CD14-positive monocyte (primary cell): Measurements from ENCODE around the gene ATP5F1D. TPM values are rescaled to one million over a fixed set of nuclear protein-coding genes. Genes with fewer than 3 reads are reported as not detected.

Experiments
- DNase-seq, 3 donors: peaks; one replicate each; pipeline ENCODE4 v3.0.0-alpha.2; 2011 to 2022
- H2AFZ ChIP-seq: 2 replicates; pipeline ENCODE4 v1.6.0; 2012; ENCODE audit warnings: mild to moderate bottlenecking, low read depth, low read length, inconsistent platforms; ENCODE audit not compliant: insufficient read depth, poor library complexity, severe bottlenecking
- H3K27ac ChIP-seq, 2 donors: 1 replicate in 1 of 2; 2 replicates in 1 of 2; pipeline ENCODE4 v1.5.1; 2012 to 2013; ENCODE audit warnings: low read length in 2 of 2, control low read depth in 1 of 2, inconsistent platforms in 1 of 2, low read depth in 1 of 2, mild to moderate bottlenecking in 1 of 2
- H3K27me3 ChIP-seq, 2 donors: one replicate each; pipeline versions ENCODE4 v1.6.0 to v1.6.1; 2011 to 2013; ENCODE audit warnings: low read length in 2 of 2; ENCODE audit not compliant: control insufficient read depth in 2 of 2, insufficient read depth in 2 of 2
- H3K36me3 ChIP-seq, 2 donors: replicated peaks in 1 of 2; 1 replicate in 1 of 2; 2 replicates in 1 of 2; pipeline versions ENCODE4 v1.5.1 to v1.6.1; 2012 to 2013; ENCODE audit warnings: low read length in 2 of 2, control low read depth in 1 of 2, inconsistent platforms in 1 of 2, mild to moderate bottlenecking in 1 of 2; ENCODE audit not compliant: insufficient read depth in 2 of 2, control insufficient read depth in 1 of 2
- H3K4me1 ChIP-seq, 2 donors: 1 replicate in 1 of 2; 2 replicates in 1 of 2; pipeline versions ENCODE4 v1.5.1 to v1.6.1; 2012 to 2013; ENCODE audit warnings: low read length in 2 of 2, control low read depth in 1 of 2, inconsistent platforms in 1 of 2, mild to moderate bottlenecking in 1 of 2, moderate library complexity in 1 of 2; ENCODE audit not compliant: insufficient read depth in 2 of 2, control insufficient read depth in 1 of 2
- H3K4me2 ChIP-seq: replicated peaks from 2 replicates; pipeline ENCODE3; 2012; ENCODE audit warnings: low read length, moderate library complexity, mild to moderate bottlenecking; ENCODE audit not compliant: poor library complexity, severe bottlenecking; ENCODE audit errors: extremely low read depth
- H3K4me3 ChIP-seq, 3 experiments: fragments of 200-600 bp in 1 of 3; sonication (generic) in 1 of 3; replicated peaks in 1 of 3; 1 replicate in 2 of 3; 2 replicates in 1 of 3; pipeline ENCODE4 v1.5.1; 2011 to 2013; ENCODE audit warnings: low read length in 3 of 3, mild to moderate bottlenecking in 3 of 3, control low read depth in 2 of 3, low read depth in 2 of 3, inconsistent platforms in 1 of 3, moderate library complexity in 1 of 3
- H3K79me2 ChIP-seq: 2 replicates; pipeline ENCODE4 v1.6.0; 2012; ENCODE audit warnings: mild to moderate bottlenecking, control low read depth, inconsistent platforms, low read length, moderate library complexity; ENCODE audit not compliant: insufficient read depth
- H3K9ac ChIP-seq: 2 replicates; pipeline ENCODE4 v1.6.0; 2017; ENCODE audit warnings: low read length, mild to moderate bottlenecking; ENCODE audit not compliant: insufficient read depth, poor library complexity, severe bottlenecking
- H3K9me3 ChIP-seq, 2 donors: replicated peaks in 1 of 2; 1 replicate in 1 of 2; 2 replicates in 1 of 2; pipeline versions ENCODE4 v1.5.1 to v1.6.1; 2012 to 2013; ENCODE audit warnings: low read length in 2 of 2, control low read depth in 1 of 2; ENCODE audit not compliant: control insufficient read depth in 1 of 2, insufficient read depth in 1 of 2
- H4K20me1 ChIP-seq: 2 replicates; pipeline ENCODE4 v1.6.0; 2012; ENCODE audit warnings: mild to moderate bottlenecking, low read length, control low read depth, moderate library complexity; ENCODE audit not compliant: insufficient read depth
- H3K27ac Mint-ChIP-seq, 7 donors: one replicate each; pipeline ENCODE4 v1.8.0; 2020; ENCODE audit warnings: mild to moderate bottlenecking in 7 of 7, mixed read lengths in 7 of 7, moderate library complexity in 6 of 7, inconsistent platforms in 2 of 7
- H3K27me3 Mint-ChIP-seq, 3 donors: one replicate each; pipeline ENCODE4 v1.8.0; 2021 to 2022; ENCODE audit warnings: low read depth in 3 of 3, mild to moderate bottlenecking in 3 of 3, mixed read lengths in 3 of 3, moderate library complexity in 3 of 3, inconsistent platforms in 1 of 3
- H3K36me3 Mint-ChIP-seq, 2 donors: one replicate each; pipeline ENCODE4 v1.8.0; 2020; ENCODE audit warnings: mixed read lengths in 2 of 2, inconsistent platforms in 1 of 2, mild to moderate bottlenecking in 1 of 2
- H3K4me1 Mint-ChIP-seq: one replicate; pipeline ENCODE4 v1.8.0; 2020; ENCODE audit warnings: mild to moderate bottlenecking, mixed read lengths
- H3K4me3 Mint-ChIP-seq, 2 donors: one replicate each; pipeline ENCODE4 v1.8.0; 2020; ENCODE audit warnings: mild to moderate bottlenecking in 2 of 2, mixed read lengths in 2 of 2, moderate library complexity in 1 of 2
- H3K9me3 Mint-ChIP-seq, 7 donors: one replicate each; pipeline ENCODE4 v1.8.0; 2020 to 2022; ENCODE audit warnings: mixed read lengths in 7 of 7, mild to moderate bottlenecking in 6 of 7, moderate library complexity in 6 of 7, inconsistent platforms in 2 of 7
- CTCF ChIP-seq: fragments of 200-600 bp; IDR thresholded peaks from one replicate; pipeline ENCODE4 v1.8.0; 2022; ENCODE audit warnings: antibody characterized with exemption, mild to moderate bottlenecking
- WGBS: methylation state at CpG from one replicate; pipeline ENCODE4 v1.1.5; 2013; ENCODE audit warnings: missing lambda C conversion rate; ENCODE audit not compliant: insufficient coverage; 5-methylcytosine and 5-hydroxymethylcytosine counted together
- intact Hi-C, 2 donors: fragments of 100-400 bp; cut with micrococcal nuclease; formaldehyde crosslinking; loops; one replicate each; pipeline versions ENCODE4 v1.15.0 to v1.15.1; 2023
- polyA plus RNA-seq, 3 donors: library from polyadenylated mRNA; depleted of rRNA in 1 of 3; unstranded in 2 of 3; stranded (reverse) in 1 of 3; fragments of 300-500 nt in 2 of 3; fragments of >200 nt in 1 of 3; fragmentation: Illumina TruSeq in 2 of 3; gene quantifications; 1 replicate in 2 of 3; 2 replicates in 1 of 3; pipeline ENCODE4 v1.2.3, GENCODE V29; 2012 to 2021

Gene ATP5F1D
- polyA plus RNA-seq, 3 donors = 122 to 160 (median 143) TPM

DNA sequence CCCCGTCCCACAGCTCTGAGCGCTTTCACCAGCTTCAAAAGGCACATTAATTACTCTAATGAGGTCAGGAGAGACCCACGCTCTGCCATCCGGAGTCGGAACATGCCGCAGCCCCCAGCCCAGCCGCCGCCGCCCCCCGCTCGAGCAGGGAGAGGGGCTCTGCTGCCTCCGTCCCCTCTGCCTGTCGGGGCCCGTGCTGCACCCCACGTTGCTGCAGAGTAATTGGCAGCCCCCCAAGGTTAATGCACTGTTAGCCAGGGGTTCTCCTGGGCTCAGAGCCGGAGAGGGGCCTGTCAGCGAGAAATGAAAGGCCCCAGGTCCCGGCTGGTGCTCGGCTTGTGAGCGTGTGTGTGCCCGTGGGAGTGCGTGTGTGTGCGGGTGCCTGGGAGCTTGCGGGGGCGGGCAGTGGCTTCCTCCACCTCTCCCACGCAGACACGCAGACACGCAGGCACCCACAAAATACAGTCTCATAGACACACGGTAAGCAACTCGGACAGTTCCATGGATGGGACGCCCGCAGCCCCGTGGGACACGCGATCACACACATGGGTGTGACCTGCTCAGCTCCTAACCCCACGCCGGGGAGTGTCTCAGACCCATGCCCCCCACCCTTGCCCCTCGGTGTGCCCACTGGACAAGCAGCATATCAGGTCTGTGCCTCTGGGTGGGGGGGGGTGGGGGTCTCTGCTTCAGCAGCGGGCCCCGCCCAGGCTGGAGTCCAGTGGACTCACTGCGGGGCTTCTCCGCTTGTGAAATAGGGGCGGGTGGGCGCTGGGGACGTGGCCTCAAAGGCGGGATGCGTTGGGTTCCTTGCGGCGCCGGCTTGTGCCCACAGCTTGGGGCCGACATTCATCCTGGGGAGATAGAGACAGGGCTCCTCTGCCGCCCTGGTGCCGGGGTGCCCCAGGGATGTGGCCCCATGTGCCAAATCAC lies 39.4 kb downstream of the ATP5F1D start:
- no peak overlapping the region for H3K27ac Mint-ChIP-seq
- no peak for DNase-seq
- H3K9me3 Mint-ChIP-seq = peaks cover 0 to 12% (median 2%) of the 10 kb centered on the region in 7 donors
- no peak overlapping the region for H3K4me3 ChIP-seq
- no peak overlapping the region for H3K27ac ChIP-seq
- H3K79me2 ChIP-seq = peaks cover 10% of the 10 kb centered on the region
- H3K27me3 ChIP-seq = peaks cover 4 to 24% of the 10 kb centered on the region in 2 donors
- no peak overlapping the region for H3K4me2 ChIP-seq
- no peak overlapping the region for H2AFZ ChIP-seq
- H3K27me3 Mint-ChIP-seq = peaks cover 21 to 29% (median 23%) of the 10 kb centered on the region in 3 donors
- H3K9ac ChIP-seq = no peak overlapping the region
- peaks cover 10 to 15% of the 10 kb centered on the region in 2 donors for H3K36me3 ChIP-seq
- intact Hi-C loops = no loop called here
- peaks cover 24 to 35% of the 10 kb centered on the region in 2 donors for H3K36me3 Mint-ChIP-seq
- H3K4me3 Mint-ChIP-seq = no peak overlapping the region
- TF ChIP-seq CTCF = no peak
- peaks cover 22% of the 10 kb centered on the region for H4K20me1 ChIP-seq
- H3K4me1 Mint-ChIP-seq = peaks cover 14% of the 10 kb centered on the region
- WGBS = 95% methylated on average over 39 of the region's 53 CpGs
- H3K9me3 ChIP-seq = peaks cover 0 to 5% of the 10 kb centered on the region in 2 donors
- H3K4me1 ChIP-seq = peaks cover 10 to 13% of the 10 kb centered on the region in 2 donors

DNA sequence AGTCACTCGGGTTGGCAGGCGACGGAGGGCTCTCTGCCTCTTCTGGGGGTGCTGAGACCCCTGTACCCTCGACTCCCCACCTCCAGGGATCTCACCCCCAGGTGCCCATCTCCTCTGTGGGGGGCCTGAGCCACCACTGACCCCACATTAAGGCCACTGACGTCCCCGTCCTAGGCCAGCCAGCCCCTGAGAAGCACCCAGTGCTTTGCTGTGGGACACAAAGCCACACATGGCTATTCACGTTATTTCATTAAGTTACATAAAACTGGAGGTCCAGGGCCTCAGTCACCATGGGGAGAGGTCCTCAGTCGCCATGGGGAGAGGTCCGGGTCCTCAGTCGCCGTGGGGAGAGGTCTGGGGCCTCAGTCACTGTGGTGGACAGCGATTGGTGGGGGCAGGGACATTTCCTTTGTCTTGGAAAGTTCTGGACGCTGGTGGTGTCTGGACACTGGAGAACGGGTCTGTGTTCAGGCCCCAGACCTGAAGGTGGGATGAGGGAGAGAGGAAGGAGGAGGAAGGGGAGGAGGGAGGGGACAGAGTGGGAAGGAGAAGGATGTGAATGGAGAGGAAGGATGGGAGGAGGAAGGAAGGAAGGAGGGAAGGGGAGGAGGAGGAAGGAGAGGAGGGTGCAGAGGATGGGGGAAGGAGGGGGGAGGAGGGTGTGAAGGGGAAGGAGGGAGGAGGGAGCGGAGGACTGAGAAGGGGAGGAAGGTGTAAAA lies 40.2 kb downstream of the ATP5F1D start:
- peaks cover 19% of the 10 kb centered on the region for H4K20me1 ChIP-seq
- Mint-ChIP-seq H3K9me3 (peaks cover 0 to 12% (median 5%) of the 10 kb centered on the region in 7 donors), H3K36me3 (peaks cover 24 to 34% of the 10 kb centered on the region in 2 donors), H3K4me1 (peaks cover 12% of the 10 kb centered on the region), H3K4me3 (no peak overlapping the region), H3K27ac (no peak overlapping the region), H3K27me3 (peaks cover 25 to 36% (median 28%) of the 10 kb centered on the region in 3 donors)
- H3K36me3 ChIP-seq = peaks cover 10 to 15% of the 10 kb centered on the region in 2 donors
- TF ChIP-seq CTCF = no peak
- no peak overlapping the region for H3K27ac ChIP-seq
- WGBS = 84% methylated on average over 12 of the region's 15 CpGs
- H3K4me3 ChIP-seq = no peak overlapping the region
- H2AFZ ChIP-seq = no peak overlapping the region
- intact Hi-C loops = no loop called here
- no peak overlapping the region for H3K4me2 ChIP-seq
- H3K79me2 ChIP-seq = peaks cover 2% of the 10 kb centered on the region
- H3K4me1 ChIP-seq = peaks cover 1 to 5% of the 10 kb centered on the region in 2 donors
- H3K9me3 ChIP-seq = peaks cover 0 to 8% of the 10 kb centered on the region in 2 donors
- H3K27me3 ChIP-seq = peaks cover 8 to 29% of the 10 kb centered on the region in 2 donors
- no peak for DNase-seq
- H3K9ac ChIP-seq = no peak overlapping the region
